COR-L47 (cell line): Measurements from ENCODE around the gene PTBP1.
"Not testable (repeated sequence)": the region's sequence is repeated elsewhere in the genome, so short reads cannot be mapped to it uniquely, and the experiment has no call there.

Experiments
- DNase-seq: peaks from one replicate; lab custom pipeline; 2025; lab: John Stamatoyannopoulos, UW

PTBP1 gene

DNA sequence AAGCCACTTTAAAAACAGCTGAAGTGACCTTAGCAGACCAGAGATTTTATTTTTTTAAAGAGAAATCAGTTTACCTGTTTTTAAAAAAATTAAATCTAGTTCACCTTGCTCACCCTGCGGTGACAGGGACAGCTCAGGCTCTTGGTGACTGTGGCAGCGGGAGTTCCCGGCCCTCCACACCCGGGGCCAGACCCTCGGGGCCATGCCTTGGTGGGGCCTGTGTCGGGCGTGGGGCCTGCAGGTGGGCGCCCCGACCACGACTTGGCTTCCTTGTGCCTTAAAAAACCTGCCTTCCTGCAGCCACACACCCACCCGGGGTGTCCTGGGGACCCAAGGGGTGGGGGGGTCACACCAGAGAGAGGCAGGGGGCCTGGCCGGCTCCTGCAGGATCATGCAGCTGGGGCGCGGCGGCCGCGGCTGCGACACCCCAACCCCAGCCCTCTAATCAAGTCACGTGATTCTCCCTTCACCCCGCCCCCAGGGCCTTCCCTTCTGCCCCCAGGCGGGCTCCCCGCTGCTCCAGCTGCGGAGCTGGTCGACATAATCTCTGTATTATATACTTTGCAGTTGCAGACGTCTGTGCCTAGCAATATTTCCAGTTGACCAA, 13.7 kb downstream of the PTBP1 start:
- DNase-seq = no peak

DNA sequence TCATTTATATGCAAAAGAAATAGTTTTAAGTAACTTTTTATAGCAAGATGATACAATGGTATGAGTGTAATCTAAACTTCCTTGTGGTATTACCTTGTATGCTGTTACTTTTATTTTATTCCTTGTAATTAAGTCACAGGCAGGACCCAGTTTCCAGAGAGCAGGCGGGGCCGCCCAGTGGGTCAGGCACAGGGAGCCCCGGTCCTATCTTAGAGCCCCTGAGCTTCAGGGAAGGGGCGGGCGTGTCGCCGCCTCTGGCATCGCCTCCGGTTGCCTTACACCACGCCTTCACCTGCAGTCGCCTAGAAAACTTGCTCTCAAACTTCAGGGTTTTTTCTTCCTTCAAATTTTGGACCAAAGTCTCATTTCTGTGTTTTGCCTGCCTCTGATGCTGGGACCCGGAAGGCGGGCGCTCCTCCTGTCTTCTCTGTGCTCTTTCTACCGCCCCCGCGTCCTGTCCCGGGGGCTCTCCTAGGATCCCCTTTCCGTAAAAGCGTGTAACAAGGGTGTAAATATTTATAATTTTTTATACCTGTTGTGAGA, 14.3 kb downstream of the PTBP1 start:
- no peak for DNase-seq

DNA sequence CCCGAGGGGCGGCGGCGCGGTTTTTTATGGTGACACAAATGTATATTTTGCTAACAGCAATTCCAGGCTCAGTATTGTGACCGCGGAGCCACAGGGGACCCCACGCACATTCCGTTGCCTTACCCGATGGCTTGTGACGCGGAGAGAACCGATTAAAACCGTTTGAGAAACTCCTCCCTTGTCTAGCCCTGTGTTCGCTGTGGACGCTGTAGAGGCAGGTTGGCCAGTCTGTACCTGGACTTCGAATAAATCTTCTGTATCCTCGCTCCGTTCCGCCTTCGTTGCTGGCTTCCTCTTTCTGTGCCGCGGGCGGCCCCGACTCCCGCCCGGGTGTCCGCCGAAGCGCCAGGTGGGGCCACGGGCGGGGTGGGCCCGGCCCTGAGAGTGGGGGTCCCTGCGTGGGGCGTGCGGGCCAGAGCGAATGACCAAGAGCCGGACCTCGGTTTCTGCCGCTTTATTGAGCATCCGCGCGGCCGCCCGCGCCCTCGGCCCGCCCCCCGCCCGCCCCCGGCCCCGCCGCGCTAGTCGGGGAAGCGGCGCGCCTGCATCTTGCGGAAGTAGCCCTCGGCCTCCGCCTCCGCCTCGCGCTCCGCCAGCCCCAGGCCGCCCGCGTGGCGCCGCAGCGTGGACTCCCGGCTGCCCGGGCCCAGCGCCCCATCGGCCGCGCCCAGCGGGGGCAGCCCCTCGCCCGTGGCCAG, 14.9 kb downstream of the PTBP1 start:
- no peak for DNase-seq

DNA sequence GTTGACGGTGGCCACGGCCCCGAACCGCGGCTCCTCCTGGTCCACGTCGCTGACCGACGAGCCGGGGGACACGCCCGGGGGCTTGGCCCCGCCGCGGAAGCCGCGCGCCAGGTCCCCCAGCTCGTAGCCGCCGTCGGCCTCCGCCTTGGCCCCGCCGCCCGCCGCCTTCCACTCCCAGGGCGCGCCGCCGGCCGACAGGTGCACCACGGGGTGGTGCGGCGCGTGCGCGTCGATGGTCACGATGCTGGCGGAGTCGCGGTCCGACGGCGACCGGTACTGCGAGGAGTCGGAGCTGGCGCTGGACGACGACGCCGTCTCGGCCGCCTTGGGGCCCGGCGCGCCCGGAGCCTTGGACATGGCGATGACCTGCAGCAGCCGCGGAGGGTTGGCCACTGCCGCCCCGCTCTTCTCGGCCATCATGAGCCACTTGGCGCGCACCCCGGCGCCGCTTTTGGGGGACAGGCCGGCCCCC, 15.5 kb downstream of the PTBP1 start:
- DNase-seq = no peak

DNA sequence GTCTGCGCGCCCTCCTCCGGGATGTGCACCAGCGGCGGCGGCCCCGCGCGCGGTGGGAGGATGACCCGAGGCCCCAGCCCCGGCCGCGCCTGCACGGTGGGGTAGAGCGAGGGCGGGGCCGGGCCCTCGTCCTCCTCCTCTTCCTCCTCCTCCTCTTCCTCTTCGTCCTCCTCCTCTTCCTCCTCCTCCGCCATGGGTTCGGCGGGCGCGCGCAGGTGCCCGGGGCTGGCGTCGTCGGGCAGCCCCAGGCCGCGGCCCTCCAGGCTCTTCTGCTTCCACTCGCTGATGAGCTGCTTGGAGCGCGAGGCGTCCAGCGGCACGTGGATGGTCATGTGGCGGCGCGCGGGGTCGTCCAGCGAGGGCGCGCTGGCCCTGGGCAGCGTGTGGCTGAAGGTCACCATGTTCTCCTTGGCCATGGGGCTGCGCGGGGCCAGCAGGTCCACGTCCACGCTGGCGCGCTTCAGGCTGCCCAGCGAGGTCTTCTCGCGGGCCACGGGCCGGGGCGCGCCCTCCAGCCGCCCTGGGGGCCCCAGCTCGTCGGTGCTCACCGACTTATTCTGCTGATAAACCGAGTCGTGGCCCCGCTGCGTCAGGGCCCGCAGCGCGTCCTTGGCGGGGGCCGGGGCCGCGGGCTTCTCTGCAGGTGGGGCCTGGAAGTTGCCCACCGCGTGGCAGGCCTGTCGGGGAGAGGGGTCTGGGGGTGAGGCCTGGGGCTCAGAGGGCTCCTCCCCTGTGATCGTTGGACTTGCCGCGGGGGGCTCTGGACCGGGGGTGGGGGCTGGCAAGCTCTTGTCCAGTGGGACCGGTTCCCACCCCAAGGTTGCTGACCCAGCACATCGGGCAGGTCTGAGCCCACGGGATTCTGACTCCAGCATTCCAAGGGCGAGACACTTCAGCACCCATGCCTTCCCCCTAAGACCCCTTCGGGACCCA, 16.2 kb downstream of the PTBP1 start:
- no peak for DNase-seq

DNA sequence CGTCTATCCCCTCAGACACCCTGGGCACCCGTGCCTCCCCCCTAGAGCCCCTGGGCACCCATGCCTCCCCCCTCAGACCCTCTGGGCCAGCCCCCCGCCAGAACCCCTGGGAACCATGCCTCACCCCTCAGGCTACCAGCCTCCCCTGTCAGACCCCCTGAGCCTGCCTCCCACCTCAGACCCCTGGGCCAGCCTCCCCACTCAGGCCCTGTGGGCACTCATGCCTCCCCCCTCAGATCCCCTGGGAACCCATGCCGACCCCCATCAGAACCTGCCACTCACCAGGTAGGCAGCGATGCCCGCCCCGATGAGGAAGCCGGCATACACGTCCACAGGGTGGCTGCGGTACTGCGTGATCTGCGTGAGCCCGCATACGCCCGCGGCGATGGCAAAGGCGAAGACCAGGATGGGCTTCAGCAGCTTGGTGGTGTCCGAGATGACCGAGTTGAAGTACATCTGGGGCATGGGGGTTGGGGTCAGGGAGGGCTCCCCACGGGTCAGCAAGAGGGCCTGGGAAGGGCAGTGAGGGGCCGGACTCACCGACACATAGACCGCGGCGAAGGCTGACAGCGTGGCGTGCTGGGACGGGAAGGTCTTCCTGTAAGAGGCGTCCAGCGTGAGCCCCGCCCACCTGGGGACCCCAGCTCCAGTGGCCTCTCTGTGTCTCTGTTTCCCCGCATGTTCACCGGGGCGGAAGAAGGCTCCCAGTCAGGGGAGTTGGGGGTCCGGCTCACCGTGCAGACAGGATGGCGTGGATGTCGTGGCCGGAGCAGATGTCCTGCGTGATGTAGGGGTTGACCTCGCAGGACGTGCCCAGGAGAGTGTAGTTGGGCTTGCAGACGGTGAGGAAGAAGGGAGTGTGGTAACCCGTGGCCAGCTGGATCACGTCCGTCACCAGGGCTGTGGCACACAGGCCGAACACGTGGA, 17.2 kb downstream of the PTBP1 start:
- no peak for DNase-seq

DNA sequence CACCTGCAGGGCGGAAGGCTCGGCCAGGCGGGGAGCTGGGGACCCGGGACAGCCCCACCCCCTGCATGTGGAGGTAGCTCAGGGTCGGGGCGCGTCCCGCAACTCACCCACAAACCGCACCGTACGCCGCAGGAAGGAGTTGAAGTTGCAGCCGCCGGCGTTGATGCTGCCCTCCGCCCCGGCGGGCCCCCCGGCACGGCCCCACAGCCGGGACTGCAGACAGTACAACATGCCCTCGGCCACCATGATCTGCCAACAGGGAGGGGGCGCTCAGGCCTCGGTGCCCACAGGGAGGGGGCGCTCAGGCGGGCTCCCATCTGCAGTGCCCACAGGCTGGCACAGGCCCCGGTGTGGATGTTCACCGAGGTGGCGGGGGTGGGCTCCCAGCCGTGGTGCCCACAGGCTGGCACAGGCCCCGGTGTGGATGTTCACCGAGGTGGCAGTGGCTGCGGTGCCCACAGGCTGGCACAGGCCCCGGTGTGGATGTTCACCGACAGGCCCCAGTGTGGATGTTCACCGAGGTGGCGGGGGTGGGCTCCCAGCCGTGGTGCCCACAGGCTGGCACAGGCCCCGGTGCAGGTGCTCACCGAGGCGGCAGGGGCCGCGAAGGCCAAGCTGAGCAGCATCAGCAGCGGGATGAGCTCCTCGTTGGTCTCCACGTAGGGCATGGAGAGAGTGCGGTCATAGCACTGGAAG, 18.0 kb downstream of the PTBP1 start:
- DNase-seq = no peak

DNA sequence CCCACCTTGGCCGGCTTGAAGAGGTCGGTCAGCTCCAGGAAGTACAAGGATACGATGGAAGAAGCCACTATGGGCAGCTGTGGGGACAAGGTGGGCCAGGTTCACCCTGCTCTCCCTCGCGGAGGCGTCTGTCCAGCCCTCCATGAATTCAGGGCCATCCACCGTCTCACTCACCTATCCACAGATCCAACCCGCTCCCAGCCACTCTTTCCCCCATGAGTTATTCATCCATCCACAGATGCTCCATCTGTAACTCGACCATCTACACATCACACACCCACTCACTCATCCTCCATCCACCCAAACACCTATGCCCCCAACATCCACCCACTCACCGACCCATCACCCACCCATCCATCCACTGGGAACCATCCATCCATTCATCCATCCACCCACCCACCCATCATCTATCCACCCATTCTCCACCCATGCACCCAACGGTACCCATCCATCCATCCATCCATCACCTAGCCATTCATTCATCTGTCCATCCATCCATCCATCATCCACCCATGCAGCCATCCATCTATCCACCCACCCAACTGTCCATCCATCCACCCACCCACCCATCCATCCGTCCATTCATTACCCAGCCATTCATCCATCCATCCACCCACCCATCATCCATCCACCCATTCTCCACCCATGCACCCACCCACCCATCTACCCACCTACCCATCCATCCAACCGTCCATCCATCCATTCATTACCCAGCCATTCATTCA, 18.7 kb downstream of the PTBP1 start:
- DNase-seq = no peak

DNA sequence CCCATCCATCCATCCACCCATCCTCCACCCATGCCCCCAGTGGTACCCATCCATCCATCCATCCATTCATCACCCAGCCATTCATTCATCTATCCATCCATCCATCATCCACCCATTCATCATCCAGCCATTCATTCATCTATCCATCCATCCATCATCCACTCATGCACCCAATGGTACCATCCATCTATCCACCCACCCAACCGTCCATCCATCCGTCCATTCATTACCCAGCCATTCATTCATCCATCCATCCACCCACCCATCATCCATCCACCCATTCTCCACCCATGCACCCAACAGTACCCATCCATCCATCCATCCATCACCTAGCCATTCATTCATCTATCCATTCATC, 19.2 kb downstream of the PTBP1 start:
- DNase-seq = no peak

DNA sequence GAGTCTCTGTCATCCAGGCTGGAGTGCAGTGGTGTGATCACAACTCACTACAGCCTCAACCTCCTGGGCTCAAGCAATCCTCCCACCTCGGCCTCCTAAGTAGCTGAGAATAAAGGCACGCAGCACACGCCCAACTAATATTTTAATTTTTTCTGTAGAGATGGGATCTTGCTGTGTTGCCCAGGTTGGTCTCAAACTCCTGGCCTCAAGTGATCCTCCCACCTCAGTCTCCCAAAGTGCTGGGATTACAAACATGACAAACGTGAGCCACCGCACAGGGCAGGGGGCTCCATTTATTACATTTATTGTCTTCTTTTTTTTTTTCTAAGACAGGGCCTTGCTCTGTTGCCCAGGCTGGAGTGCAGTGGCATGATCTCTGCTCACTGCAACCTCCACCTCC, 23.0 kb downstream of the PTBP1 start:
- not testable (repeated sequence) for DNase-seq

DNA sequence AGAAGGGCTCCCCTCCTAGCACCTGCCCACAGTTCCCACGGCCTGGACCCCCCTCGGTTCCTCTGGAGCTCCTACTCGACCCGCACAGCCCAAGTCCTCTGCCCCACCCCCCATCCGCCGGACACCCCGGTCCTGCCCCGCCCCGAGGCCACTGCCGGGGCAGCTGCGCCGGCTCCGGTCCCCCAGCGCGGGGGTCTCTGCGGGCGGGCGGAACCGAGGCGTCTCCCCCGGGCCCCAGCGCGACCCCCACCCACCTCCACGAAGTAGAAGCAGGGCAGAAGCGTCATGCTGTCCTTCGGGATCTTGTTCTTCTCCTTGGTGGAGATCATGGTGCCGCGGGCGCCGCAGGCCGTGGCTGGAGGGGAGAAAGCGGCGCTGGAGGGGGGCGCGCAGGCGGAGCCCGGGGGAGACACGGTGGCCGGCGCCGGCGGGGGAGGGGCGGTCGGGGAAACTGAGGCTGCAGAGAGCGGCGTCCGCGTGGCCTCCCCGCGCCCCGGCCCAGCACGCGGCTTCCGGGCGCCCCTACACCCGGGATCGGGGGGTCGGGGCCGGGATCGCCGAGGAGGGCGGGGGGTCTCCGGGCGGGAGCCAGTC, 24.1 kb downstream of the PTBP1 start:
- no peak for DNase-seq

DNA sequence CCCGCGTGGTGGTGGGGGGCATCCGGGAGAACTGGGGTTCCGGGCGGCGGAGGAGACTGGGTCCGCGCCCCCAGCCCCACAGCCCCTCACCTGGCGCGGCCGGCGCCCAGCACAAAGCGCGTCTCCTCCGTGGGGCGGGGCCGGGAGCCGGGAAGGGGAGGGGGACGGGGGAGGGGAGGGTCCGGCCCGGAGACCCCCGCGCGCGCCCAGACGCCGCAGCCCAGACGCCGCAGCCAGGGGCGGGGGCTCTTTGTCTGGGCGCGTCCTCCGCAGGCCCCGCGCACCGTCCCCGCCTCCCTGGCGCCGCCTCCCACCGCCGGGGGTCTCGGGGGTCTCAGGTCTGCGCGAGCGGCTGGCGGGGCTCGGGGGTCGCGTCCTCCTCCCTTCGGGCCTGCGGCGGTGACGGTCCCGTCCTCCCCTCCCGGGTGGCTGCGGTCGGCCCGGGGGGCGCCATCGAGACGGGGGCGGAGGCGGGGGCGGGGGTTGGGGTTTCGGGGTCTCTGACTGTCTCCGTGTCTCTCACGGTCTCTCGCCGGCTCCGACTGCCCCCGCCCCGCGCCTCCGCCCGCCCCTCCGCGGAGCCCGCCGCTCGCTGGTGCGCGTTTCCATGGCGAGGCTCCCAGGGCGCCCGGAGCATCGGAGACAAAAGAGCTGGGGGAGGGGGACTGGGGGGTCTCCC, 24.7 kb downstream of the PTBP1 start, which contains the start of gene PLPPR3:
Gene PLPPR3, minus strand, starts transcription at position 131 of the 679 bp plus-strand sequence. CDS start 396 bp downstream, outside the sequence.
- no peak for DNase-seq

DNA sequence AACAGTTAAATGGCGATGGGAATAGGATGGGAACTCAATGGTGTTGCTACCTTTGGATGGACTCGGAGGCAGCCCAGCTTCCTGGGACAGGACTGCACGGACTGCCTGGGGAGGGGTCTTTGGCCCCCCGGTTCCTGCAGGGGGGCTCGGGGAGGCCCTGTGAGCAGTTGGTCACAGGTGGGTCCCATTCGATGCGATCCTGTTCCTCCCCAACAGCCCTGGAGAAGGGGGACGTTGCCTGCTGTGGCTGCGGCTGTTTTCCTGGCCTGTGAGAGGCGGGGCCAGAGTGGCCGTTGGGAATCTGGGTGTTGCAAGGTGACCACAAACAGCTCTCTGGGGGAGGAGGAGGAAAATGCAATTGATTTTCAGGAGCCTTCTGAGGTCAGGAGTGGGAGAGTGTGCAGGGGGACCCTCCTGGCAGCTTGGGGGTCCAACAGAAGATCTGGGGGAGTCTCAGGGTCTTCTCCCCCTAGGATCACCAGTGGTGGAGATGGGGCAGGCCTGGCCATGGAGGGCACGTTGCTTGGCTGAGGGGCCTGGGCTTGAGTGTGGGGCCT, 26.4 kb downstream of the PTBP1 start:
- DNase-seq = no peak

DNA sequence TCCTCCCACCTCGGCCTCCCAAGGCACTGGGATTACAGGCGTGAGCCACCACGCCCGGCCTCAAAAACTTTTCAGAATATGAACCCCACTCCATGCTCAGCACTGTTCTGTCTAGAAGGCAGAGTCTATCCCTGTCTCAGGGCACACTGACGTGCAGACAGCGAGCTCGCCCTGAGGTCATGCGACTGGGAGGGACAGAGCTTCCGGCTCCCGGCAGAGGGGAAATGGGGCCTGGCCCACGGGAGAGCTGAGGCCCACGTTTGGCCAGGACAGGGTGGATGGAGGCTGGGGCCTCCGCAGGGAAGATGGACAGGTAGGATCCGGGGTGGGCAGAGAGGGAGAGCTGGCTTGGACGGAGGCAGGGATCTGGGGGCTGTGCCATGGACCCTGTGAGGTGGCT, 27.6 kb downstream of the PTBP1 start:
- DNase-seq = no peak

DNA sequence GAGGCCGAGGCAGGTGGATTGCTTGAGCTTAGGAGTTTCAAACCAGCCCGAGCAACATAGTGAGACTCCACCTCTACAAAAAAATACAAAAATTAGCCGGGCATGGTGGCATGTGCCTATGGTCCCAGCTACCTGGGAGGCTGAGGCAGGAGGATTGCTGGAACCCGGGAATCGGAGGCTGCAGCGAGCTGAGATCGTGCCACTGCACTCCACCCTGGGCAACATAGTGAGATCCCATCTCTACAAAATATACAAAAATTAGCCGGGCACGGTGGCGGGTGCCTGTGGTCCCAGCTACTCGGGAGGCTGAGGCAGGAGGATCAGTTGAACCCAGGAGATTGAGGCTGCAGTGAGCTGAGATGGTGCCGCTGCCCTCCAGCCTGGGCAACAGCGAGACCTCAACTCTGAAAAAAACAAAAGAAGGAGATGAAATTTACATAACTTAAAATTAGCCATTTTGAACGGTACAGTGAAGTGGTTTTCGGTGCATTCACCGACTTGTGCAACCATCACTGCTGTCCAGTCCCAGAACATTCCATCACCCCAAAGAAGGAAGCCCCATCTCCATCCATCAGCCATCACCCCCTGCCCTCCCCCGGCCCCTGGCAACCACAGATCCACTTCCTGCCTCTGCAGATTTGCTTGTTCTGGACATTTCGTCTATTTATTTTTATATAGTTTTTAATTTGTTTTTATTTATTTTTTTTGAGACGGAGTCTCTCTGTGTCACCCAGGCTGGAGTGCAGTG, 28.8 kb downstream of the PTBP1 start:
- DNase-seq = no peak

DNA sequence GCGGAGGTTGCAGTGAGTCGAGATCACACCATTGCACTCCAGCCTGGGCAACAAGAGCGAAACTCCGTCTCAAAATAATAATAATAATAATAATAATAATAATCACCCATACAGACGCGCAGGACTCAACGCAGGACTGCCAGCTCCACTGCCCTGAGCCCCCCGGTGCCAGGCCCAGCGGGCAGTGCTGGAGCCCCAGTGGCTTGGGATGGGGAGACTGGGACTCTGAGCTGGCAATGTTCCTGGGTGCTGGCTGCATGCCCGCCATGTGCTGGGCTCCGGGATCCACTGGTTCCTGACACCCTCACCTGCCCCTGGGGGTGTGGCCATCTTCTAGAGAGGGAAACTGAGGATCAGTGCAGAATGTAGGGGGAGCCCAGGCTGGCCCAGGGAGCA, 30.1 kb downstream of the PTBP1 start:
- DNase-seq = no peak

DNA sequence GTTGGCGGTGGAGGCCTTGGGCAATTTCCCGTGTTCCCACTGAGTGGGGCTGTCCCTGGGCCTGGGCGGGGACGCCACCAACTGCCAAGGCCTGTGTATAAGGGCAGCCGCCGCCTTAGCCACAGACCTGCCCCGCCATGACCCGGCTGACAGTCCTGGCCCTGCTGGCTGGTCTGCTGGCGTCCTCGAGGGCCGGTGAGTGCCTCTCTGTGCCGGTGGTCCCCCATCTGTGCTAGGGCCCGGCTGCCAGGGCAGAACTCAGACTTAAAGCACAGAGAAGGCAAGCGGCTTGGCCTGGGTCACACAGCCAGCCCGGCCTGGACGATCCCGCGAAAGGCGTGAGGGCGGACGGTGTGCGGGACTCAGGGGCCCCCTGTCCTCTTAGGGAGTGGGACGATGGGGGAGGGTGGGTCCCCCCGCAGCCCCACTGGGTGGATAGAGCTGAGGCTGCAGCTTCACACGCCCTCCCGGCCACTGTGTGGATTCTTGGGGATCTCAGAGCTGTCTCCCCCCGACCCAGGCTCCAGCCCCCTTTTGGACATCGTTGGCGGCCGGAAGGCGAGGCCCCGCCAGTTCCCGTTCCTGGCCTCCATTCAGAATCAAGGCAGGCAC, 30.6 kb downstream of the PTBP1 start, which contains the start of gene AZU1:
Gene AZU1, plus strand, starts transcription at position 128 of the 612 bp plus-strand sequence. Its CDS starts 10 bp downstream, at position 138.
- DNase-seq = no peak
